D721Med (cell line): ENCODE data around the gene PHLPP1.
A peak's percentile ranks its signal among the peaks of the same experiment; 100 is the strongest.

ENCODE experiments used
- DNase-seq: peaks from one replicate; pipeline ENCODE4 v3.0.0; 2011; ENCODE audit warnings: low spot score; ENCODE audit not compliant: insufficient read length
- FAIRE-seq: peaks from 2 replicates; lab custom pipeline; 2011; peaks lifted over from hg19 to GRCh38; lab: Jason Lieb, UNC
- CTCF ChIP-seq: IDR thresholded peaks from 2 replicates; pipeline ENCODE4 v1.5.1; 2012; ENCODE audit warnings: mild to moderate bottlenecking, control low read depth; ENCODE audit not compliant: insufficient read depth; ENCODE audit errors: missing control alignments

Gene PHLPP1

GRCh38 chr18:62786689-62787088 lies 71.3 kb downstream of the PHLPP1 start:
- FAIRE-seq (no peak), DNase-seq (no peak)
- no peak for TF ChIP-seq CTCF

- TF ChIP-seq CTCF = no peak
- no peak for FAIRE-seq
Observed at GRCh38 chr18:62788111-62788510, 72.8 kb downstream of the PHLPP1 start.

GRCh38 chr18:62788876-62789275 lies 73.5 kb downstream of the PHLPP1 start:
- no peak for DNase-seq
- TF ChIP-seq CTCF = no peak
- no peak for FAIRE-seq

More at GRCh38 chr18:62788111-62788510, 72.8 kb downstream of the PHLPP1 start:
- DNase-seq = no peak

- DNase-seq (no peak), FAIRE-seq (no peak)
- TF ChIP-seq CTCF = no peak
Observed at GRCh38 chr18:62790871-62791772, 75.8 kb downstream of the PHLPP1 start.

GRCh38 chr18:62792016-62792415 lies 76.7 kb downstream of the PHLPP1 start:
- FAIRE-seq (peak; percentile 98), DNase-seq (no peak)
- TF ChIP-seq CTCF = no peak

GRCh38 chr18:62795813-62796212 lies 80.5 kb downstream of the PHLPP1 start:
- FAIRE-seq (no peak), DNase-seq (no peak)
- no peak for TF ChIP-seq CTCF

- no peak for FAIRE-seq
- TF ChIP-seq CTCF = no peak
- no peak for DNase-seq
Observed at GRCh38 chr18:62796216-62796621, 80.9 kb downstream of the PHLPP1 start.
